NCI-H524 (cell line): ENCODE data around the gene REX1BD.

Source experiments
- DNase-seq, 2 experiments: peaks; one replicate each; lab custom pipeline; 2025; lab: John Stamatoyannopoulos, UW

REX1BD gene

DNA sequence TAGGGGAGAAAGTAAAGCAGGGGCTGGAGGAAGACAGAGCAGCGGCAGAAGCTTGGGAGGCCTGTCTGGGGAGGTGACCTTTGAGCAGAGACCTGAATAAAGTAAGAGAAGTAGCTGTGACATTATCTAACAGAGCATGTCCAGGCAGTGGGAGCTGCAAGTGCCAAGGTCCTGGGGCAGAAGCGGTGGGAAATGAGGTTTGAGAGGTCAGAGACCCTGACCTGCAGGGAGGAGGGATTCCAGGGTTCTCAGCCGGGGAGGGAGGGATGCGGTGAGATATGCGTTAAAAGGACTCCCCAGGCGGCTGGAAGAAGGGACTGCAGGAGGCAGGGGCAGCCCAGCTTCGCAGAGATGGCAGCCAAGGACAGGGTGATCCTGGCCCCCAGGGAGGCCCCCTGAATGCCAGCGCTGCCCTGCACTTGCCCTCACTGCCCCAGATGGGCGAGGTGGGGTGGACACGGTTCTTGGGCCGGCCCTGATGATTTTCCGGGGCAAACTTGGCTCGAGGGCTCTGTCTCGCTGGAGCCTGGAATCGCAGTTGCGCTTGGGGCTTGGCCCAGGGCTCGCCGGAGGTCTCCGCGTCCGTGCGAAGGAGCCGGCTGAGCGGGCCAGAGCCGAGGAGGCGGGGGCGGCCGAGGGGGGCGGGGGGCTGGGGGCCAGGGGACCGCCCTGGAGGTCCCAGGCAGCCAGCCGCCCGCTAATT is 14.8 kb downstream of the REX1BD start:
- DNase-seq = peak in 1 of 2 experiments; percentile 47

DNA sequence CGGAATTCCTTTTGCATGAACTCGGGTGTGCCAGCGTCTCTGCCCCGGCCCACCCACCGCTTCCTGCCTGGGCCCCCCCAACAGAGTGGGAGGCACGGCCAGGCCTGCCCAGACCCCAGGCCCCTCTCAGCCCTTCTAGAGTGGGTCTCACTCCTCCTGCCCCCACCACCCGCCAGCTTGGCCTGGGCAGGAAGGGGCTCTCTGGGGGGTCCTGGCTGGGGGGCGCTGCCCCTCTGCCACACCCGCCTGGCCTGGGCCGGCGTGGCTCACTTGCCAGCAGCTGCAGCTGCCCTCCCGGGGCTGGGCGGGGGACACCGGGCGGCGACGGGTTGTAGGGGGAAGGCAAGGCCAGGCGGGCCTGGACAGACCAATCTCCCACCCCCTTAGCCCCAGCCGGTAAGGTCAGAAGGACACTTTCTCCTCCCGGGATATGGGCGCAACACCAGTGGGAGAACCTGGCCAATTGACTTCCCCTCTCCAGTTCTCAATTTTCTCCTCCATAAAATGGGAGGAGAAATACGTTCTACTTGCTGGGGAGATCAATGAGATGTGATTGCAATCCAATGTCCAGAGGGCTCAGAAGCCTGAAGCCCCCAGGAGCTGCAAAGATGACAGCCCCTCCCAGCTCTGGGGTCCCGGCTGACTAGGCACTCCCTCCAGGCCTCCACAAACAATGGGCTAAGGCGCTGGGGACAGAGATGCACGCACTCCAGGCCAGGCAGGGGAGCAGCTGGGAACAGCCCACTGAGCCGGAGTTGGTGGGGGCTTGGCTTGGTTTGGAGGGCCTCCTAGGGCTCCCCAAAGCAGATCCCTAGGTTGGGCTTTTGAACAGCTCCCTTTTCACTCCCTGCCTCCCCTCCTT is 15.6 kb downstream of the REX1BD start:
- no peak for DNase-seq

DNA sequence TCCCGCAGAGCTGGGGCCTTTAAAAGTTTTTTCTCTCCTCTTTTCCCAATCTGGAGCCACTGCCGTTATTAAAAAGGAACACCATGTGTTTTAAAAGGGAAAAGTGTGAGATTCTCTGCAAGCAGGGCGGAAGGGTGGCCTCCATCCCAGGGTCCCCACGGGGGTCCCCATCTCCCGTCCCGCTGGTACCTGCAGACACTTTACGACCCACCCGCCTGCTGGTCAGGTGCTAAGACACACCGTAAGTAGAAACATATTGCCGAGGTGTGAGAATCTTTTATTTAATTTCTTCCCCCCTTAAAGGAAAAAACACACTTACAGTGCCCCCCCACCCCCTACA is 16.2 kb downstream of the REX1BD start:
- no peak for DNase-seq

DNA sequence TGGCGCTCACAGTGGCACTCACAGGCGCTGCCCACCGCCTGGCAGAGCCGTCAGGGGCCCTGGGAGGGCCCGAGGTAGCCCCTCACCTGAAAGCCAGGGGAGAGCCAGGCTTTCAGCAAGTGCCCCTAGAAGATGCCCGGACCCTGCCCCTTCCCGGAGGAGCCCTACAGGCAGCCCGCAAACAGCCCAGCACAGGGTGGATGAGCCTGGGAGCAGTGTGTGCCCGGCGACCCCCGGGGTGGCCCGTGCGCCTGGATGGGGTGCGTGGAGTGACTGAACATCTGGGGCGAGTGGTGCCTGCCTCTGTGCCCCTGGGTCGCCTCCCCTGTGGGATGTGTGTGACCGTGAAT is 16.6 kb downstream of the REX1BD start:
- no peak for DNase-seq

DNA sequence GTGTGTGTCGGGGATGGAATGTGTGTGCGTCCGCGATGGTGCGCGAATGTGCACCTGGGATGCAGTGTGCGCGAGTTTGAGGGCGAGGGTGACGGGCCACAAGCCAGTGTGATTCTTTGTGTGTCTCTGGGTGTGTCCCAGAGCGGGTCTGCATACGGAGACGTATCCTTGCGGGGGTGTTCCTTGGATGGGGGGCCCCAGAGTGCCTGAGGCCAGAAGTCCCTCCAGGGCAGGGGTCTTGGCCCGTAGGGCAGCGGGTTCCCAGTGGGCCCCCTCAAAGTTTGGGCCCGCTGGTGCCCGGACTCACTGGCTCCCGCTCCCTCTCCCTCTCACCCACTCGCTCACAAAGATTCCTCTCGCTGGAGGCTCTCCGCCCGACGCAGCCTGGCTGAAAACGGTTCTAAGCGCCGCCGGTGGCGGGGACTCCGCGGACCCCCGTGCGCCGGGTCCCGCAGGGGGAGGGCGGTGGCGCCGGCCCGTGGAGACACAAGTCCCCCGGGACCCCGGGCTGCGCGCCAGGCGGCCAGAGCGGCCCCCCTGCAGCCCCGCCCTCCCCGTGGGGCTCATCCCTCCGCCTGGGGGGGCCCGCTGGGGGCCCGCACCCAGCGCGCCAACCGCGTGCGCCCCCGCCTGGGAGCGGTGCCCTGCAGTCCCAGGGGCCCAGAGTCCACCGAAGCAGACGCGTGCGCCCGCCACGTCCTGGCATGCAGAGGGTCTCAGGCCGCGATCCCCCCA is 17.1 kb downstream of the REX1BD start:
- DNase-seq = no peak

DNA sequence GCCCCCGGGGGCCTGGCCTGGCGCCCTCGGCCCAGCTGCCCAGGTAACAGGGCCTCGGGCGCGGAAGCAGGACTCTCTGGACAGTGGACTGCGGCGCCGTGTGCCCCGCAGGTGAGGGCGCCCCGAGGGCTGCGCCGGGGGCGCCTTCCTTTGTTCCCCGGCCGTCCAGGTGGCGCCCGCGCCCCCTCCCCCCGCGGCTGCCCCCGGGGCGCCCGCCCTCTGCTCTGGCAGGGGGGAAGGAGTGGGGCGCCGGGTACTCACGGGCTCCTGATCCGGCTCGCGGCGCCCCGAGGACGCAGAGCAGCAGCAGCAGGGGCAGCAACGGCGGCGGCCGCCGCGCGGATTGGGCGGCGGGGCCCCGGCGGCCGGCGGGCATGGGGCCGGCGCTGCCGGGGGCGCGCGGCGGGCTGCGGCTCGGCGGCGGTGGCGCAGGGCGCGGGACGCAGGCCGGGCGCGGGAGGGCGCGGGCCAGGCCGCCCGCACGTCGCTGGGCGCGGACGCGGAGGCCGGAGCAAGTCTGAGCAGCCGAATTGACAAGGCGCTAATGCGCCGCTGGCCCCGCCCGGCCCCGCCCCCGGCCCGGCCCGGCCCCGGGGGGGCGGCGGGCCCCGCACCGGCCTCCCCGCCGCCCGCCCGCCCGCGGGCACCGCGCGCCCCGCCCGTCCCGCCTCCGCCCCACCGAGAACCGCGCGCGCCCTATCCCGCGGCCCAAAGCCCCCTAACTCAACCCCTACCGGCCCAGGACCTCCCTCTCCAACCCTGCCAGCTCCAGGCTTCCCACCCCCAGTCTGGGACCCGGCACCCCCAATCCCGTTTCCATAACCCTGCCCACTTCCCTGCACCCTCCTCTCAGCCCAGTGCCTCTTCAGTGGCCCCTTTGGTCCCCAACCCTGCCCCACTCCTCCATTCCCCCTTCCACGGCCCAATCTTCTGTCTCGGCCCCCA is 18.0 kb downstream of the REX1BD start, which contains the start of gene CRLF1:
Gene CRLF1 (minus strand): TSS at position 519 of the 945 bp plus-strand sequence. CDS start 143 bp downstream, at position 376.
- no peak for DNase-seq

DNA sequence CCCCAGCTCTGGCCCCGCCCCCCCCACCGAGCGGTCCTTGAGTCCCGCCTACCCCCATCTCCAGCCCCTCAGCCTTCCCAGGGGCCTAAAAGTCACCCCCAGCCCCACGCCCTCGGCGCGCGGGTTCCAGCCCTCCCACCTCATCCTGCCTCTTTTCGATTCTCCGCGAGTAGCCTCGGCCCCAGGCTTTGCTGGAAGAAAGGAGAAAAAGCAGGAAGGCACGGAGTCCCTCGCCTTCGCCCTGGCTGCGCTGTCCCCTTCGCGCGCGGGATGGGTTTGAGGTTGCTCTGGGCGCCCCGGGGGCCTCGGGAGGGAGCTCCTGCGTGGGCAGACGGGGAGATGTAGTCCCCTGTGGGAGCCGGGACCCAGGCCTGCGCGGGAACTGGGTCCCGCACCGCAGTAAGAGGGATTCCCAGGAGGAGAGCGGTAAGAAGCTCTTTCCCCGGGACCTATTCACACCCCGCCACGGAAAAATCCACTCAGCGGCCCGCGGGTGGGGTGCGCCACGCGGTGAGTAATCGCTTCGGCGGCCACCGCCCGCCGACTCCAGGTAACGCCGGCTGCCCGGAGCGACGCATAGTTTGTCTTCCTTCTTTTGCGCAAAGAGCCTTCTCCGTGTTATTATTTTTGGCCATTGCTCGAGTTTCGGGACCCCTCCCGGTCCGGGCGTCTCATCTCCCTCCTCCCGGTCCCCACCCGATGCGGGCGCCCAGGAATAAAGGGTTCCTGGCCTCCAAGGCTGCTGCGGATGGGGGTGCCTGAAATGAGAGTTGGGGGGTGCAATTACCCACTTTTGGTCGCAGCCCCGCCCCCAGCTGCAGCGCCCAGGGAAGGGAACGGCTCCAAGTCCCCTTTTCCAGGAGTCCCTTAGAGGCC is 18.9 kb downstream of the REX1BD start:
- no peak for DNase-seq

DNA sequence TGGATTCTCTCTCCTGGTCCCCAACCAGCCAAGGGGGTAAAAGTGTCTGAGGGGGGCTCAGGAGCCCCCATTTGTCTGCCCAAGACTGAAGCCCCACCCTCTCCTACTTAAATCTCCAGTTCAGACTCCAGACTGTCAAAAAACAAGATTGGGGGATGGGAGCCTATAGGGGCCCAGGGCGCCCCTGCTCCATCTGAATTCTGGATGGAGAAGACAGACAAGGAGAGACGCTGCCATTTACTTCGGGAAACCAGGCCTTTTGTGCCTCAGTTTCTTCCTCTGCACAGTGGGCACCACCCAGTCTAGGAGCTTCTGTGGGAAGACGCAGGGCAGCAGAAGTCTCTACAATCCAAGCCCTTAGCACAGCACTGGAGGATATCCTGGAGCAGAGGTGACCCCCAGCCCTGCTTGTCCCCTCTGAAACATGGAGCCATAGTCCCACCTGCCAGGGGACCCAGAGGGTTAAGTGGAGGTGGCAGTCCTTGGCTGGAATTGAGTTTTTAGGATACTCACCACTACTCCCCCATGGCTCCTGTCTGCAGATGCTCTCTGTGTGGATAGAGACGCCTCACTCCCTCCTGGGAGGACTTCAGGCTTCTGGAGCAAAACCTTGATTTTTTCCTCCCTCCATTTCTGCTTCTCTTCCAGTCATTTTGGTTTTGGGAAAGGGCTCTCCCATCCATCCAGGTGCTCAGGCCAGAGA is 19.7 kb downstream of the REX1BD start:
- no peak for DNase-seq

DNA sequence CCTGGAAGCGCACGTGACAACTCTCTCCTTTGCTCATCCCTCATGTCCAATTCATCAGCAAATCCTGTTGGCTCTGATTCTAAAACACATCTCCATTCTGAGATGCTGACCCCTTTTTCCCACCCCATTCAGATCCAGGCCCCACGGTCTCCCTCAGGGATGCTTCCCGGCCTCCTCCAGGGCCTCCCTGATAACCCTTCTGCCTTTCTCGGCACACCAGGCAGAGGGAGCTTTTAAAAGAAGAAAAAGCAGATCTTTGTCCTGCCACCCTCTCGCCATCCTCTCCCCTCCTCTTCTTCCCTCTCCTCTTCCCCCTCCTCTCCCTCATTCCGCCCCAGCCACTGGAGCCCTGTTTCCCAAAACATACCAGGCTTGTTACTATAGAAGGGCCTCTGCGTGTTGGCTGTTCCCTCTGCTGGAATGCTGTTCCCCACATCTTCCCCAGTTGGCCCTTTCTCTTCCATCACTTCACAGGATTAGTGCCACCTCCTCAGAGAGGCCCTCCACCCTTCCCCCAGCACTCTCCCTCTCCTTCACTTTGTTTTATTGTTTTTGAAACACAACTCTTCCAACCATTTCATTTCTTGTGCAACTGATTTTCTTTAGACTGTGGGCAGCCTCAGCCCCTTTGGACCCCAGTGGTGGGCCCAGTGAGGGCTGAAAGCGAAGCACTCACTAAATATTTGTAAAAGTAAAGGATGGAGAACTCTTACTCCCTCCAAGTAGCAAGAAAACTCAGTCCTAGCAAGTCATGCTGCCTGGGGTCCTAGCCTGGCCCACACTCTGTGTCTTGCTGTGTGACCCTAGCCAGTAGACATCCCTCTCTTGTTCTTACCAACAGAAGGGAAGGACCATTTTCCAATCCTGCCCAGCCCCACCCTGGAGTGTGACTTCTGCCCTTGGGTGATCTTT is 20.5 kb downstream of the REX1BD start:
- DNase-seq = no peak

DNA sequence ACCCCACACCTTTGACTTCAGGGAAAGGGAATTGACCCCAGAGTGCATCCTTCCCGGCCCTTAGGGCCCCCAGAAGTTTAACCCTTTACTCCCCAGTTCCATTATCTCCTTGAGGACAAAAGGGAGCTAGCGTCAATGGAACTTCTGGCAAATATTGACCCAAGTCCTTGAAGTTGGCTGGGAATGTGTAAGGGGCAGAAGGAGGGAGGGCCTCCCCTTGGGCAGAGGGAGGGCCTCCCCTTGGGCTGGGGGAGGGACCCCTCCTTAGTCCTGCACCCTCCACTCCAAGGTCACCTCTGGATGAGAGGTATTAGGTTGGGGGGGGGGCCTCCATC is 21.1 kb downstream of the REX1BD start:
- no peak for DNase-seq

DNA sequence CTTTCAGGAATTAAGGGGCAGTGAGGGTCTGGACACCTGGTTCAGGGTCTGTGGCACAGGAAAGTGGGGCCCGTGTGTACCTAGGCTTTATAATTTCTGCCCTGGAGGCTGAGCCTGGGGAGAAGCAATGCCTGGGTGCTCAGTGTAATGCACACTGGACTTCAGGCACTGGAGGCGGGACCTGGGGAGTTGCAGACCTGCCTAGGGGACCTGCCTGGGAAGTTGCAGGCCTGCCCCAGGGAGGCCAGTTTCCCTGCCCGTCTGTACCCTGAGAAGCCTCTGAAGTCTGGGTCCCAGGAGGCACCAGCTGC is 21.6 kb downstream of the REX1BD start:
- no peak for DNase-seq

DNA sequence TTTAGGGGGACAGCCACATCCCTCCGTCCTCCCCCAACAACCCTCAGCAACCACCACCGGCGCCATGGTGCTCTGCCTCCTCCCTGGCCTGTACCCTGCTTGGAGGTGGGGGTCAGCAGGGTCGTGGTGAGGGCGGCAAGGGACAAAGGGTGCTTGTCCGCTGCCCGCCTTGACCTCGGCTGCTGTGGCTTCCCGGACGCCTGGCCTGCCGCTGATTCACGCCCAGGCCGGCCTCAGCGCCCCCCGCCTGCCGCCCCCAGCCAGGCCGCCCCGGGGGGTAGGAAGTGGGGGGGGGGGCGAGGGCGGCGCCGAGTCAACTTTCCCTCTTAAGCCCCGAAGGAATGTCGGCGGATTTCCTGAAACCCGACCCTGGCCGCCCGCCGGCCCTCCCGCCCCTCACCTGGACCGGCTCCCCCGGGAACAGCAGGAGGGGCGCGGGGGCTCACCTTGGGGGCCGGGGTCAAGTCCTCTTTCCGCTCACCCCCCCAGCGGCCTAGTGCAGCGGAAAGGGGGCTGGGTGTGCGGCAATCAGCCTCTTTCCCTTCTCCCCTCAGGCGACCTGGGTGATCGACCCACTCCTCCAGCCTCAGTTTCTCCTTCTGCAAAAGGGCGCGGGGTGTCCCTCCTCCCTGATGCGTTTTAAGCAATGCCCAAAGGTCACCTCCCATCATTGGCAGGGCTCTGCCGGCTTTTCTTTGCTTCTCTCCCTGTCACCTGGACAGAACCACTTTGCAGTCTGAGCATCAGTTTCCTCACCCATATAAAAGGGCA is 22.1 kb downstream of the REX1BD start:
- no peak for DNase-seq

DNA sequence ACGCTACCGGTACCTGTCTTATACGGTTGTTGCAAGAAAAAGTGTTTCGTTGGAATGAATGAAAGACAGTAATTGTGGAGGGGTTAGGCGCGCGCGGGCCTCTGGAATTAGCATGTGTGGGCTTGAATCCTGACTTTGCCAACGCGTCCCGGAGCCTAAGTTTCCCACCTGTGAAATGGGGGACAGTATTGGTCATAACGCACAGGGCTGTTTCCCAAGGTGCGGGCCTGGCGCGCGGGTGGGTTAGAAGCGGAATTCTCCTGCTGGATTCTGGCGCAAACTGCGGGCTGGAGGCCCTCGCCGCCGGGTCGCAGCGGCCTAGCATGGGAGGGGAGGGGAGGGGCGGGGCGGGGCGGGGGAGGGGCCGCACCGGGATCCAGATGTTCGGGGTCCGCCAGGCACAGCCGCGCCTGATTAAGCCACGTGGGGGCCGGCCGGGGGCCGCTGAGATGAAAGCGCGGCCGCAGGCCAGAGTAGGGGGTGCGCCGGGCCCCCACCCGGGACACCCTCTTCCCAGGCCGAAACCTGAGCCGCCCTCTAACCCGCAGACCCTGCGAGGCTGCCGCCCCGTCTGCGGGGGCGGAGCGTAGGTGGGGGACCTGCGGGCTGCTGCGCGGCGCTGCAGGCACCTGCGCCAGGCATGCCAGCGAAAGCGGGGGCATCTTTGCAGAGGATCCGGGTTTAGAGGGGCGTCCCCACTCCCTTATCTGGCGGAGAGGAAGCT is 22.9 kb downstream of the REX1BD start:
- no peak for DNase-seq

DNA sequence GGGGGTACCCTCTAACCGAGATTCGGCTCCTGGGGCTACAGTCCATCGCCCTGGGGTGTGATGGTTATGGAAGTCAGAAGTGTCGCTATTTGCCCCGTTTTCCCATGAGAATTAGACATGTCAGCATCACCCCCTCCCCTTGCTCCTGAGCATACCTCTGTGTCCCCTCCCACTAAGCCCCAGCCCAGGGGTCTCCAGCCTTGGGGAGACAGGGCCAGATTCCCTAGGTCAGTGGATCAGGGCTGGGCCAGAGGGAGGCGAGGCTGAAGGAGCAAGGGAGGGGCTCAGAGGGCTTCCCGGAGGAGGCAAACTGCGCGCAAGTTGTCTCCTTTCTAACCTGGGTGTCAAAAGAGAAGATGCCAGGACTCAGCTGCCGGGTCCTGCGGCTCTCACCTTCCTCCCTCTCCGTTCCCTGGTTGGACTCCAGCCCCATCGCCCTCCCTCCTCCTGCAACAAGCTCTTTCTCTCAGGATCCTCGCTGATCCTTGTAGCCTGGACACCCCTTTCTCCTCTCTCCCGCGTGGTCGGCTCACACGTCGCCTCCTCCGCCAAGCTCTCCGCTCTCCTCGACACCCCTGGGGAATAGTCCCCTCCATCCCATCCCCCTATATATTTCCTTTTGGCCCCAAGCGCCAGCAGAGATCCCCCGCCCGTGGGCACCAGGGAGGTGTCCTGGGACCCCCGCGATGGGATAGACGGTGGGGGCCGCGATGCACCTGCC is 23.6 kb downstream of the REX1BD start:
- peak in 1 of 2 experiments; percentile 41 for DNase-seq

DNA sequence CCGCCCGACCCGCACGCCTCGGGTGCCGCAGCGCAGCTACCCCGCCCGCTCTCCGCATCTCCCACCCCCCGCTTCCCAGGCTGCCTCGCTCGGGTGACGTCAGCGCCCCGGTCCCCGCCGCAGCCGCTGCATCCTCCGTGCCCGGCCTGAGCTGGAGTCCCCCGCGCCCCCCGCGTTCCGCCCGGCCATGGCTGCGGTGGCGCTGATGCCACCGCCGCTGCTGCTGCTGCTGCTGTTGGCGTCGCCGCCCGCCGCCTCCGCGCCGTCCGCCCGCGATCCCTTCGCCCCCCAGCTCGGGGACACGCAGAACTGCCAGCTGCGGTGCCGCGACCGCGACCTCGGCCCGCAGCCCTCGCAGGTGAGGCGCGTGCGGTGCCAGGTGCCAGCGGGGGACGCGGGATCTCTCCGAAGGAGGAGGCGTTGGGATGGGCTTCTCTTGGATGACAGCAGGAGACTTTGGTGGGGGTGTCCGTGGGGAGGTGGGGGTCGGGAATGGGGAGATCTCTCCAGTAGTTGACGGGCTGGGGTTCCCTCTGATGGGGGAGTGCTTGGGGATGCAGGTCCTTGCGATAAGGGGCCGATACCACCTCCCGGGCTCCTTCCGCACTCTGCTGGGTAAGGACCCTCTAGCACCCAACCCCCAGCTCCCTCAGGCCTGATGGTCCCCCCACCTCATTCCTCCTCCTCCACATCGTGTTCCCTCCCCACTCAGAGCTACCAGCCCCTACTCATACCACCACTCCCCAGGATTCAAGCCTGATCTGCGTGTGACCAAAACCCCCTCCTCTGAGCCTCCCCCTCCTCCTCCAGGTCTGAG is 24.4 kb downstream of the REX1BD start, which contains the start of gene TMEM59L:
Gene TMEM59L (plus strand): TSS at position 99 of the 817 bp plus-strand sequence. CDS start 89 bp downstream, at position 188.
- DNase-seq = no peak
